NCI-H774 (cell line): ENCODE data around the gene FAM13A.
"Not testable (repeated sequence)": the region's sequence is repeated elsewhere in the genome, so short reads cannot be mapped to it uniquely, and the experiment has no call there.

Experiments
- DNase-seq: peaks from one replicate; lab custom pipeline; 2025; lab: John Stamatoyannopoulos, UW

Gene FAM13A

GRCh38 chr4:89042055-89042454, 14.9 kb downstream of the FAM13A start:
- no peak for DNase-seq

GRCh38 chr4:89039730-89040338, 17.2 kb downstream of the FAM13A start:
- DNase-seq: no peak

DNA sequence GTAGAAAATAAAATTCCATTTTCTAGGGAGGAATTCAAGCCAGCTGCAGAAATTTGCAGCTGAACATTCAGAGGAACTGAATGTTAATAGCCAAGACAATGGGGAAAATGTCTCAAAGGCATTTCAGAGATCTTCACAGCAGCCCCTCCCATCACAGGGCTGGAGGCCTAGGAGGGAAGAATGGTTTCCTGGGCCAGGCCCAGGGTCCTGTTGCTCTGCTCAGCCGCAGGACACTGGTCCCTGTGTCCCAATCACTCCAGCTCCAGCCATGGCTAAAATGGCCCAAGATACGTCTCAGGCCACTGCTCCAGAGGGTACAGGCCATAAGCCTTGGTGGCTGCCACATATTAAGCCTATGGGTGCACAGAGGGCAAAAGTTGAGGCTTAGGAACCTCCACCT, 20.4 kb downstream of the FAM13A start:
- DNase-seq: no peak

DNA sequence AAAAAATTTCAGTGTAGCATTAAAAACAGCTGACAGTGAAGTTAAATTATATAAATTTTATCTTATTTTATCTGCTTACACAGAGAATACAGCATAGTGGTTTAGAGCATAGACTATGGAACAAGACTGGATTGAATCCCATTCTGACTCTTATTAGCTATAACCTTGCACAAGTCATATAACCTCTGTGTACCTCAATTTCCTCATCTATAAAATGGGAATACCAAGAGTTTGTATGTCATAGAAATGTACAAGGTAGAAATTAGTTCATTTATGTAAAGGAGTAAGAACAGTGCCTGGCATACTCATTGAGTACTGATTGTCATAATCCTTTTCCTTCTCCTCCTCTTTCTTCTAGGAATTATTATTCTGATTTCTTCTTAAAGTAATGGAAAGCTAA, 25.7 kb downstream of the FAM13A start:
- DNase-seq: no peak

DNA sequence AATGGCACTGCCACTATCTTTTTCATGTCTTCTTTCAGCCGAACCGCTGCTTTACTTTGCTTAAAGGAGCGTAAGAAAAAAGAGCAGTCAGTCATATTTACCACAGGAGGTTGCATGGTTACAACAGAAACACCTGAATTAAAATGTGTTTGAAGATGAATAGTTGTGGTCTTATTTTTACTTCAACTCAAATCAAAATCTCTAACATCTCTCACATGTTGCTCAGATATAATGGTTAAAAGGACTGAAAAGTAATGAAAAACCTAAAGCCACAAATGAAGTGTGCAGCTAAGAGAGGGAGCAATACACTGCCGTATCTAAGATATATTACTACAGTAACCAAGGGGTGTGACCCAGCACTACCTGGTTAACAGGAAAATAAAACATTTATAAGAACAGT, 27.4 kb downstream of the FAM13A start:
- DNase-seq: no peak

GRCh38 chr4:89026542-89026941, 30.4 kb downstream of the FAM13A start:
- no peak for DNase-seq

- DNase-seq: peak; percentile 8
Observed at GRCh38 chr4:89024051-89024675, 32.8 kb downstream of the FAM13A start.

GRCh38 chr4:89023140-89023539, 33.8 kb downstream of the FAM13A start:
- no peak for DNase-seq

GRCh38 chr4:89022426-89023128, 34.4 kb downstream of the FAM13A start:
- DNase-seq: no peak

- DNase-seq: no peak
Observed at GRCh38 chr4:89021684-89022083, 35.3 kb downstream of the FAM13A start.

- DNase-seq: no peak
Observed at GRCh38 chr4:89021062-89021461, 35.9 kb downstream of the FAM13A start.

GRCh38 chr4:89014897-89015296, 42.1 kb downstream of the FAM13A start:
- not testable (repeated sequence) for DNase-seq

GRCh38 chr4:89009761-89010369, 47.1 kb downstream of the FAM13A start:
- no peak for DNase-seq

DNA sequence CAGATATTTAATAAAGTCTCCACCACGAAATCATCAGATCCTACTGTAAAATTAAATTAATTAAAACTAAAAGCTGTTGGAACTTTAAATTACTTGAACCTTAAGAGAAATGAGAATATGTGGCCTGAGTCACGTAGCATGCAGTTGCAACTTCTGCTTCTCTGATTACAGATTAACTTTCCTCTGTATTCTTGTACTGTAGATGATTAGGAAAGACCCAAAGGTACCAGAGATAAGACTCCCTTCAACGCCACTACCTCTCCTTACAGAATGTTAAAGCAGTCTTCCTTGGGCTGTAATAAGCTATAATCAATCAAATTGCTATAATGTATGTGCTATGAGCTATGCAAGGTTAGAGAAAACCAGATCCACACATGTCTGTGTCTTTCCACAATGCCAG, 47.9 kb downstream of the FAM13A start:
- DNase-seq: no peak

- DNase-seq: no peak
Observed at GRCh38 chr4:89008166-89008565, 48.8 kb downstream of the FAM13A start.

GRCh38 chr4:89007338-89007939, 49.5 kb downstream of the FAM13A start:
- no peak for DNase-seq

DNA sequence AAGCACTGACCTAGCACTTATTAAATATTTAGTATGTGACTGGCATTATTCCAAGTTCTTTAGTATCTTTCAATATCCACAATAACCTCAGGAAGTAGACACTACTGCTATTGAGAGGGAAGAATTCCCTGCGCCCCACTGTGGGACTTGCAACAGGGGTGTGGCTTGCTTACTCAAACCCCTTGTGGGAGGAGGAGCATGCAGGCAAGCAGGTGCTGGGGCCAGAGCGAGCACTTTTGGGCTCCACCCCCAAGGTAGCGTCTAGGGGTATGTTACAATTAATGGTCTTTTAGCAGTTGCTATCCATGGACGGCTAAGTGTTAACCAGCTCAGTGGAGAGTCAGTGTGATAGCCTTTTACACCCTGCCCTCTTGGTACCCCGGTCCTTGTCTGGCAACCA, 50.7 kb downstream of the FAM13A start:
- no peak for DNase-seq

GRCh38 chr4:89005066-89005465, 51.9 kb downstream of the FAM13A start:
- DNase-seq: not testable (repeated sequence)

DNA sequence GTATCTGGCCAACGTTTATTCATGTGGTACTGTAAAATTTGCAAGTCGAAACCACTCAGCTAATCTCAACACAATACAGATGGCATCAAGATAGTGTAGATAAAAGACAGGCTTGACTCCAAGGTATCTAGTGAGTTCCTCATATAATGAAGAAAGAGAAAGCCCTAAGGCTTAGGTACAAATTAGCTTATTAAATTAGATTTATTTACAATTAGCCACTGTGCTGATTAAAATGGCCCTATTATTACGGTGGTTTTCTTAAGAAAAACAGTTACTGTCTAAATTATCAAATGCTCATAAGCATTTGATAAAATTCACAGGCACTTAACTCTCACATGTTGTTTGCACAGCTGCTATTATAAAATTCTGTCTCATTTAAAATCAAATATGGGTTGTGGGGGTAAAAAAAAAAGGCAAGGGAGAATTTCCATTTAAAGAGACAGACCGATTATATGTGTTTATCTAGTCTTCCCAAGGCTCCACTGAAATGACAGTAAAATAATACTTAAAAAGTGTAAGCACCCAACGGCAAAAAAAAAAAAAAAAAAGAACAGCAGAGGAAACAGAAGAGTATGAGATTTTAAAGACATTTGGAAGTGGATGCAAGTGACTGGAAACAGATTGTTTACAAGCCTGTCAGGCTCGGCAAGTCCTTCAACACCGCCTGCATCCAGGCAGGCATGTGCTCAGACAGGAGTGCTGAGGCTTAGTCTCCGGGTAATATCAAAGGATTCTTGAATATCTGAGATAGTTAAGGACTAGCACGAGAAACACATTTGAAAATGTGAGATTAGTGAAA, 55.1 kb downstream of the FAM13A start:
- DNase-seq: peak; percentile 26

DNA sequence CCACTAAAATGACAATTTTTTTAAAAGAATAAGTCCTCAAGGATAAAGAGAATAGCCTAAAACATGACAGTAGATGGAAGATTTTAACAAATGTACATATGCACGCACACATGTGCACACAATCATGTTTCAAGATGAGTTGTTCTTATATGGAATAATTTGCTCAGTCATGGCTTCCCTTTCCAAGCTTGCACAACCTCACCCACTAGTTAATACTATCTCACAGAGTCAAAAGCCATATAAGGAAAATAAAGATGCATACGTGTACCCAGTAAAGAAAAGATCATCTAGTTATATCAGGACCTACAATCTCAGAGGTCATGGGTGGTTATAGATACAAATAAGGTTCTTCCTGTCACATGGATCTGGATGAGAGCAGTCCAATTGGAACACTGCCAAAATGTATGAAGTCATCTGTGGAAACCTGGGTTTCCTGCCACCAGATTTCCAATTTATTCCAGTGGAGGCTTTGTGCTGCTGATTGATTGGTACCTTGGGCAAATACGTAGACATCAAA, 56.1 kb downstream of the FAM13A start:
- DNase-seq: peak; percentile 78

GRCh38 chr4:89000382-89000781, 56.6 kb downstream of the FAM13A start:
- DNase-seq: no peak
